HepG2 (cell line): Measurements from ENCODE around the gene ERBB3. TPM values are rescaled to one million over a fixed set of nuclear protein-coding genes. Genes with fewer than 3 reads are reported as not detected.
A peak's percentile ranks its signal among the peaks of the same experiment; 100 is the strongest.

Source experiments
- ETS1 ChIP-seq: sonication (generic); formaldehyde crosslinking; IDR thresholded peaks from 2 replicates; pipeline ENCODE4 v1.4.0; 2020; ENCODE audit warnings: missing genetic modification reagents
- HCFC1 ChIP-seq: fragments of 150-350 bp; IDR thresholded peaks from 2 replicates; pipeline ENCODE4 v1.6.1; 2014; ENCODE audit warnings: low read depth, low read length
- KDM5B ChIP-seq: sonication (generic); formaldehyde crosslinking; IDR thresholded peaks from 2 replicates; pipeline ENCODE4 v1.4.0; 2020; ENCODE audit warnings: missing genetic modification reagents, mild to moderate bottlenecking, borderline replicate concordance
- MED13 ChIP-seq: sonication (generic); formaldehyde crosslinking; IDR thresholded peaks from 2 replicates; pipeline ENCODE4 v1.5.0; 2020; ENCODE audit warnings: missing genetic modification reagents
- MTA3 ChIP-seq: sonication (generic); formaldehyde crosslinking; IDR thresholded peaks from 2 replicates; pipeline ENCODE4 v1.4.0; 2020; ENCODE audit warnings: missing genetic modification reagents
- PHB2 ChIP-seq: fragments of 450-650 bp; IDR thresholded peaks from 2 replicates; pipeline ENCODE4 v1.6.1; 2018; ENCODE audit not compliant: partially characterized antibody
- REL ChIP-seq: sonication (generic); formaldehyde crosslinking; conservative IDR thresholded peaks from 2 replicates; pipeline ENCODE4 v1.8.0; 2022; ENCODE audit warnings: mild to moderate bottlenecking, missing genetic modification reagents, moderate library complexity
- SMC3 ChIP-seq: IDR thresholded peaks from 2 replicates; pipeline ENCODE4 v1.6.1; 2011; ENCODE audit warnings: low read length, improper control_type of control experiment
- TAF15 ChIP-seq: fragments of 200-400 bp; formaldehyde crosslinking; IDR thresholded peaks from one replicate; pipeline ENCODE4 v1.6.1; 2018; ENCODE audit warnings: mild to moderate bottlenecking, low read depth, low read length; ENCODE audit not compliant: poor library complexity, severe bottlenecking
- TCF7L2 ChIP-seq: IDR thresholded peaks from 2 replicates; pipeline ENCODE4 v1.6.1; 2011; ENCODE audit warnings: mild to moderate bottlenecking, low read depth, low read length, moderate library complexity
- ZNF292 ChIP-seq: sonication (generic); formaldehyde crosslinking; IDR thresholded peaks from 2 replicates; pipeline ENCODE4 v1.8.1; 2022; ENCODE audit warnings: mild to moderate bottlenecking, low read depth, missing genetic modification reagents, borderline replicate concordance
- ZNF335 ChIP-seq: sonication (generic); formaldehyde crosslinking; IDR thresholded peaks from 2 replicates; pipeline ENCODE4 v1.4.0; 2020; ENCODE audit warnings: missing genetic modification reagents
- ZNF652 ChIP-seq: IDR thresholded peaks from 2 replicates; pipeline ENCODE4 v1.6.1; 2016; ENCODE audit warnings: low read depth, borderline replicate concordance
- ZNF75D ChIP-seq: sonication (generic); formaldehyde crosslinking; IDR thresholded peaks from 2 replicates; pipeline ENCODE4 v1.8.1; 2023; ENCODE audit warnings: missing genetic modification reagents, mild to moderate bottlenecking, borderline replicate concordance
- ZNF768 ChIP-seq: sonication (generic); formaldehyde crosslinking; IDR thresholded peaks from 2 replicates; pipeline ENCODE4 v1.4.0; 2020; ENCODE audit warnings: missing genetic modification reagents
- polyA plus RNA-seq, 8 experiments: library from polyadenylated mRNA; depleted of rRNA in 3 of 8; stranded (reverse) in 7 of 8; unstranded in 1 of 8; fragments of >200 nt; fragmentation: Illumina TruSeq in 4 of 8; extraction: Trizol in 4 of 8; gene quantifications; 2 replicates each; pipeline versions ENCODE4 v1.2.1 to v1.2.3, GENCODE V29; 2011 to 2016; ENCODE audit warnings: low read depth in 4 of 8, missing spikeins in 1 of 8, mixed read lengths in 1 of 8; ENCODE audit not compliant: insufficient read depth in 1 of 8
- total RNA-seq, 5 experiments: library from RNA; depleted of rRNA; stranded (reverse); fragments of >200 nt; fragmentation: Illumina TruSeq; extraction: Trizol; gene quantifications; 2 replicates each; pipeline ENCODE4 v1.2.3, GENCODE V29; 2016; ENCODE audit warnings: low read depth in 1 of 5
- TF ChIP-seq, protein P1 (sequence below): sonication (generic); formaldehyde crosslinking; IDR thresholded peaks from 2 replicates; pipeline ENCODE4 v1.8.1; 2022; ENCODE audit warnings: low read depth, mild to moderate bottlenecking, missing genetic modification reagents
- TF ChIP-seq, protein P2 (sequence below): sonication (generic); formaldehyde crosslinking; IDR thresholded peaks from 2 replicates; pipeline ENCODE4 v1.8.1; 2023; ENCODE audit warnings: missing genetic modification reagents, inconsistent platforms, borderline replicate concordance
- TF ChIP-seq, protein P3 (sequence below): sonication (generic); formaldehyde crosslinking; IDR thresholded peaks from 2 replicates; pipeline ENCODE4 v1.8.1; 2023; ENCODE audit warnings: mild to moderate bottlenecking, missing genetic modification reagents

Gene ERBB3
- total and polyA plus RNA-seq, 2 of the 13 experiments (the other 11 are each of a cell fraction or from before 2014, with no cell fraction given), result 93.6 to 358 TPM

- TF ChIP-seq, protein P1, sequence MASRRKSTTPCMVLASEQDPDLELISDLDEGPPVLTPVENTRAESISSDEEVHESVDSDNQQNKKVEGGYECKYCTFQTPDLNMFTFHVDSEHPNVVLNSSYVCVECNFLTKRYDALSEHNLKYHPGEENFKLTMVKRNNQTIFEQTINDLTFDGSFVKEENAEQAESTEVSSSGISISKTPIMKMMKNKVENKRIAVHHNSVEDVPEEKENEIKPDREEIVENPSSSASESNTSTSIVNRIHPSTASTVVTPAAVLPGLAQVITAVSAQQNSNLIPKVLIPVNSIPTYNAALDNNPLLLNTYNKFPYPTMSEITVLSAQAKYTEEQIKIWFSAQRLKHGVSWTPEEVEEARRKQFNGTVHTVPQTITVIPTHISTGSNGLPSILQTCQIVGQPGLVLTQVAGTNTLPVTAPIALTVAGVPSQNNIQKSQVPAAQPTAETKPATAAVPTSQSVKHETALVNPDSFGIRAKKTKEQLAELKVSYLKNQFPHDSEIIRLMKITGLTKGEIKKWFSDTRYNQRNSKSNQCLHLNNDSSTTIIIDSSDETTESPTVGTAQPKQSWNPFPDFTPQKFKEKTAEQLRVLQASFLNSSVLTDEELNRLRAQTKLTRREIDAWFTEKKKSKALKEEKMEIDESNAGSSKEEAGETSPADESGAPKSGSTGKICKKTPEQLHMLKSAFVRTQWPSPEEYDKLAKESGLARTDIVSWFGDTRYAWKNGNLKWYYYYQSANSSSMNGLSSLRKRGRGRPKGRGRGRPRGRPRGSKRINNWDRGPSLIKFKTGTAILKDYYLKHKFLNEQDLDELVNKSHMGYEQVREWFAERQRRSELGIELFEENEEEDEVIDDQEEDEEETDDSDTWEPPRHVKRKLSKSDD (CRISPR knock-in tag), result no peak
- TF ChIP-seq ZNF652 (CRISPR knock-in tag) (no peak), ETS1 (peak; percentile 25; the same call in 1 of the 2 replicates), HCFC1 (no peak), PHB2 (no peak), REL (CRISPR knock-in tag) (no peak; the same call in 1 of the 2 replicates), KDM5B (CRISPR knock-in tag) (peak; percentile 56; the same call in 1 of the 2 replicates), ZNF292 (CRISPR knock-in tag) (peak; percentile 55; the same call in 1 of the 2 replicates), ZNF335 (CRISPR knock-in tag) (no peak), ZNF768 (CRISPR knock-in tag) (peak; percentile 38), ZNF75D (CRISPR knock-in tag) (no peak), MTA3 (CRISPR knock-in tag) (no peak), SMC3 (no peak), TCF7L2 (no peak), MED13 (CRISPR knock-in tag) (no peak; the same call in none of the 2 replicates), TAF15 (no peak)
- TF ChIP-seq, protein P2, sequence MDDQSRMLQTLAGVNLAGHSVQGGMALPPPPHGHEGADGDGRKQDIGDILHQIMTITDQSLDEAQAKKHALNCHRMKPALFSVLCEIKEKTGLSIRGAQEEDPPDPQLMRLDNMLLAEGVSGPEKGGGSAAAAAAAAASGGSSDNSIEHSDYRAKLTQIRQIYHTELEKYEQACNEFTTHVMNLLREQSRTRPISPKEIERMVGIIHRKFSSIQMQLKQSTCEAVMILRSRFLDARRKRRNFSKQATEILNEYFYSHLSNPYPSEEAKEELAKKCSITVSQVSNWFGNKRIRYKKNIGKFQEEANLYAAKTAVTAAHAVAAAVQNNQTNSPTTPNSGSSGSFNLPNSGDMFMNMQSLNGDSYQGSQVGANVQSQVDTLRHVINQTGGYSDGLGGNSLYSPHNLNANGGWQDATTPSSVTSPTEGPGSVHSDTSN, result no peak
- TF ChIP-seq, protein P3, sequence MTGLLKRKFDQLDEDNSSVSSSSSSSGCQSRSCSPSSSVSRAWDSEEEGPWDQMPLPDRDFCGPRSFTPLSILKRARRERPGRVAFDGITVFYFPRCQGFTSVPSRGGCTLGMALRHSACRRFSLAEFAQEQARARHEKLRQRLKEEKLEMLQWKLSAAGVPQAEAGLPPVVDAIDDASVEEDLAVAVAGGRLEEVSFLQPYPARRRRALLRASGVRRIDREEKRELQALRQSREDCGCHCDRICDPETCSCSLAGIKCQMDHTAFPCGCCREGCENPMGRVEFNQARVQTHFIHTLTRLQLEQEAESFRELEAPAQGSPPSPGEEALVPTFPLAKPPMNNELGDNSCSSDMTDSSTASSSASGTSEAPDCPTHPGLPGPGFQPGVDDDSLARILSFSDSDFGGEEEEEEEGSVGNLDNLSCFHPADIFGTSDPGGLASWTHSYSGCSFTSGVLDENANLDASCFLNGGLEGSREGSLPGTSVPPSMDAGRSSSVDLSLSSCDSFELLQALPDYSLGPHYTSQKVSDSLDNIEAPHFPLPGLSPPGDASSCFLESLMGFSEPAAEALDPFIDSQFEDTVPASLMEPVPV, result peak; percentile 80
Observed at GRCh38 chr12:56079723-56080555, at the start of gene ERBB3 (continued).
